Prostate gland (tissue), 2 donors: ENCODE results near the gene MYBBP1A. TPM values are rescaled to one million over a fixed set of nuclear protein-coding genes. Genes with fewer than 3 reads are reported as not detected.
"Not testable (repeated sequence)": the region's sequence is repeated elsewhere in the genome, so short reads cannot be mapped to it uniquely, and the experiment has no call there.

Source experiments
- DNase-seq: peaks from one replicate; pipeline ENCODE4 v3.0.0-alpha.2; 2019; ENCODE audit warnings: low spot score
- H3K27ac ChIP-seq, 2 donors: fragments of 200-600 bp; sonication (generic); 2 replicates each; pipeline ENCODE4 v1.5.1; 2017 to 2019
- H3K27me3 ChIP-seq: fragments of 200-600 bp; sonication (generic); replicated peaks from 2 replicates; pipeline ENCODE4 v1.5.1; 2019; ENCODE audit not compliant: insufficient read depth
- H3K36me3 ChIP-seq, 2 donors: fragments of 200-600 bp; sonication (generic); 1 replicate in 1 of 2; 2 replicates in 1 of 2; pipeline versions ENCODE4 v1.5.1 to v1.8.1; 2017 to 2019
- H3K4me1 ChIP-seq: fragments of 200-600 bp; sonication (generic); replicated peaks from 2 replicates; pipeline ENCODE4 v1.5.1; 2019
- H3K4me3 ChIP-seq, 2 donors: fragments of 200-600 bp; sonication (generic); 2 replicates each; pipeline ENCODE4 v1.5.1; 2017 to 2019
- H3K9me3 ChIP-seq: fragments of 200-600 bp; sonication (generic); 2 replicates; pipeline ENCODE4 v1.5.1; 2017
- POLR2A ChIP-seq: fragments of 450-650 bp; IDR thresholded peaks from one replicate; pipeline ENCODE4 v1.6.1; 2016; ENCODE audit warnings: antibody characterized with exemption, mild to moderate bottlenecking
- POLR2AphosphoS5 ChIP-seq: sonication (generic); formaldehyde crosslinking; IDR thresholded peaks from one replicate; pipeline ENCODE4 v1.6.1; 2017; ENCODE audit warnings: antibody characterized with exemption
- WGBS: methylation state at CpG from one replicate; pipeline ENCODE4 v1.1.5; 2018; 5-methylcytosine and 5-hydroxymethylcytosine counted together
- intact Hi-C: fragments of 100-400 bp; cut with DNase I; formaldehyde crosslinking; loops from one replicate; pipeline ENCODE4 v1.14.2; 2022
- total RNA-seq, 2 donors: library from RNA; depleted of rRNA; stranded (reverse); fragments of >200 nt; gene quantifications; one replicate each; pipeline ENCODE4 v1.1.0, GENCODE V29; 2016
- TF ChIP-seq, protein P1 (sequence below), 4 experiments: fragments of 200-600 bp in 2 of 4; fragments of 450-650 bp in 2 of 4; sonication (generic) in 2 of 4; IDR thresholded peaks; 1 replicate in 3 of 4; 2 replicates in 1 of 4; pipeline ENCODE4 v1.5.1; 2016 to 2019; ENCODE audit warnings: antibody characterized with exemption in 4 of 4, mild to moderate bottlenecking in 2 of 4, moderate library complexity in 2 of 4

MYBBP1A gene
- total RNA-seq, 2 donors from 2014 or later: 44.4 to 71.2 TPM

DNA sequence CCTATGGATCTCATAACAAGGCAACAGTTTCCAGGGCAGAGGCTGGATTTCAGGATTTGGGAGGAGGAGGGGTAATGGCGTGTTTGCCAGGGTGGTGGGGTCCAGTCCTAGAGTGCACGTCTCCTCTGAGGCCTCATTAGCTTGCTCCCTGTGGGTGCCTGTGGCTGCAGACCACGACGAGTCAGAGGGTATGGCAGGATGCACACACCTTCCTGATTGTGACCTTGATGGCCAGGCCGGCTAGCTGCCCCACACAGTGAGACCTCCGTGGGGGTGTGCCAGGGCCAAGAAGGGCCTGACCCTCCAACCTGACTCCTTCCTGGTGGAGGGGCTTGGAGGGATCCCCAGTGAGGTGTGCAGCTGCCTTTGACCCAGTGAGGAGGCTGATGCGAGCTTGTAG lies 25.1 kb upstream of the MYBBP1A start:
- no peak overlapping the region for H3K4me3 ChIP-seq
- DNase-seq: no peak
- no peaks in the 10 kb centered on the region for H3K36me3 ChIP-seq
- H3K27me3 ChIP-seq: peaks cover 5% of the 10 kb centered on the region
- intact Hi-C loops: no loop called here
- no peak overlapping the region for H3K27ac ChIP-seq
- WGBS: 71% methylated on average over 5 of the region's 7 CpGs
- TF ChIP-seq POLR2A: no peak
- no peak for TF ChIP-seq POLR2AphosphoS5
- TF ChIP-seq, protein P1, sequence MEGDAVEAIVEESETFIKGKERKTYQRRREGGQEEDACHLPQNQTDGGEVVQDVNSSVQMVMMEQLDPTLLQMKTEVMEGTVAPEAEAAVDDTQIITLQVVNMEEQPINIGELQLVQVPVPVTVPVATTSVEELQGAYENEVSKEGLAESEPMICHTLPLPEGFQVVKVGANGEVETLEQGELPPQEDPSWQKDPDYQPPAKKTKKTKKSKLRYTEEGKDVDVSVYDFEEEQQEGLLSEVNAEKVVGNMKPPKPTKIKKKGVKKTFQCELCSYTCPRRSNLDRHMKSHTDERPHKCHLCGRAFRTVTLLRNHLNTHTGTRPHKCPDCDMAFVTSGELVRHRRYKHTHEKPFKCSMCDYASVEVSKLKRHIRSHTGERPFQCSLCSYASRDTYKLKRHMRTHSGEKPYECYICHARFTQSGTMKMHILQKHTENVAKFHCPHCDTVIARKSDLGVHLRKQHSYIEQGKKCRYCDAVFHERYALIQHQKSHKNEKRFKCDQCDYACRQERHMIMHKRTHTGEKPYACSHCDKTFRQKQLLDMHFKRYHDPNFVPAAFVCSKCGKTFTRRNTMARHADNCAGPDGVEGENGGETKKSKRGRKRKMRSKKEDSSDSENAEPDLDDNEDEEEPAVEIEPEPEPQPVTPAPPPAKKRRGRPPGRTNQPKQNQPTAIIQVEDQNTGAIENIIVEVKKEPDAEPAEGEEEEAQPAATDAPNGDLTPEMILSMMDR (IDR thresholded peaks at IDR 0.05): no peak
- no peaks in the 10 kb centered on the region for H3K9me3 ChIP-seq
- no peaks in the 10 kb centered on the region for H3K4me1 ChIP-seq

DNA sequence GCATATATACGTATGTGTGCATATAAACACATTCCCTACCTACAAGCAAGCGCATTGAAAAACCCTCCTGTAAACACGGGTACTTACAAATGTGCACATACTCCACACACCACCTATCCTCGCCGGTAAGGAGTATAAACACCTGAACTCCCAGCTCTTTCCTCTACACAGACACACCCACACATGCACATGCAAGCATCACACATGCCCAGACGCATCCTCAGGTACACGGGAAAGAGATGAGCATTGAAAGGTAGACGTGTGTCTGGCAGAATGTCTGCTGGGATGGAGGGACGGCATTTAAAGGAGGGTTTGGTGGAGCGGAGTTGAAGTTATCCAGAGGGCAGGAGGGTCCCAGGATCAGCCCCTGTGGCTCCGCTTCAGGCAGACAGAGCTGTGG lies 24.5 kb upstream of the MYBBP1A start:
- Histone ChIP-seq H3K9me3 (no peaks in the 10 kb centered on the region), H3K4me3 (no peak overlapping the region), H3K27me3 (peaks cover 5% of the 10 kb centered on the region), H3K27ac (no peak overlapping the region), H3K36me3 (no peaks in the 10 kb centered on the region), H3K4me1 (no peaks in the 10 kb centered on the region)
- TF ChIP-seq POLR2AphosphoS5 (no peak), POLR2A (no peak)
- TF ChIP-seq, protein P1 (IDR thresholded peaks at IDR 0.05): no peak
- WGBS: 52% methylated on average over 11 of the region's 11 CpGs
- DNase-seq: no peak
- intact Hi-C loops: no loop called here

DNA sequence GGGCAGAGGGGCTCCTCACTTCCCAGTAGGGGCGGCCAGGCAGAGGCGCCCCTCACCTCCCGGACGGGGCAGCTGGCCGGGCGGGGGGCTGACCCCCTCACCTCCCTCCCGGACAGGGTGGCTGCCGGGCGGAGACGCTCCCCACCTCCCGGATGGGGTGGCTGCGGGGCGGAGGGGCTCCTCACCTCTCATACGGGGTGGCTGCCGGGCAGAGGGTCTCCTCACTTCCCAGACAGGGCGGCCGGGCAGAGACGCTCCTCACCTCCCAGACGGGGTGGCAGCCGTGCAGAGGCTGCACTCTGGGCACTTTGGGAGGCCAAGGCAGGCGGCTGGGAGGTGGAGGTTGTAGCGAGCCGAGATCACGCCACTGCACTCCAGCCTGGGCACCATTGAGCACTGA lies 23.2 kb upstream of the MYBBP1A start:
- H3K27me3 ChIP-seq, H3K9me3 ChIP-seq, intact Hi-C loops, DNase-seq, H3K36me3 ChIP-seq, H3K4me1 ChIP-seq, H3K4me3 ChIP-seq, H3K27ac ChIP-seq: not testable (repeated sequence)
- WGBS: 96% methylated on average over 21 of the region's 24 CpGs

DNA sequence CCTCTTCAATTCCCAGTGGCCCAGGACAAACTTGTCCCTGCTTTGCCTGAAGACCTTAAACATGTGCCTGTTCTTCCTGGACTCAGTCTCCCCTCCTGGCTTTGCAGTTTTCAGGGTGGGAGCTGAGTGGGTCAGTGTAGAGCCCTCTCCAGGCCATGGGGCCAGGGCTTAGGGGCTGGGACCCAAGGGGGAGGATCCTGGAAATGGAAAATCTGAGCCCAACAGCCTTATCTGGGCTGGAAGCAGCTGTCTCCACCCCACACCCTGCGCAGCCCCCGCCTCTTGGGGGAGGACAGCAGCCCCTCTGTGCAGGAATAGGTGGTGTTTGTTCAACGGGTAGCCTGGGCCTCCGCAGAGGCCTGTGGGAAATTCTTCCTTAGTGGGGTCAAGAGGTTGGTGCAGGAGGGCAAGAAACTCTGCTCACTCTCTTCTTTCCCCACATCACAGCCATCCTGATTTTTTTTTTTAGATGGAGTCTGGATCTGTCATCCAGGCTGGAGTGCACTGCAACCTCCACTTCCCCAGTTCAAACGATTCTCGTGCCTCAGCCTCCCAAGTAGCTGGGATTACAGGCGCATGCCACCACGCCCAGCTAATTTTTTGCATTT lies 22.3 kb upstream of the MYBBP1A start:
- H3K4me3 ChIP-seq: no peak overlapping the region
- WGBS: 90% methylated on average over 6 of the region's 8 CpGs
- no peaks in the 10 kb centered on the region for H3K9me3 ChIP-seq
- H3K4me1 ChIP-seq: no peaks in the 10 kb centered on the region
- no peaks in the 10 kb centered on the region for H3K27me3 ChIP-seq
- H3K36me3 ChIP-seq: no peaks in the 10 kb centered on the region
- intact Hi-C loops: no loop called here
- TF ChIP-seq POLR2AphosphoS5 (no peak), POLR2A (no peak)
- TF ChIP-seq, protein P1 (IDR thresholded peaks at IDR 0.05): no peak
- no peak for DNase-seq
- no peak overlapping the region for H3K27ac ChIP-seq

DNA sequence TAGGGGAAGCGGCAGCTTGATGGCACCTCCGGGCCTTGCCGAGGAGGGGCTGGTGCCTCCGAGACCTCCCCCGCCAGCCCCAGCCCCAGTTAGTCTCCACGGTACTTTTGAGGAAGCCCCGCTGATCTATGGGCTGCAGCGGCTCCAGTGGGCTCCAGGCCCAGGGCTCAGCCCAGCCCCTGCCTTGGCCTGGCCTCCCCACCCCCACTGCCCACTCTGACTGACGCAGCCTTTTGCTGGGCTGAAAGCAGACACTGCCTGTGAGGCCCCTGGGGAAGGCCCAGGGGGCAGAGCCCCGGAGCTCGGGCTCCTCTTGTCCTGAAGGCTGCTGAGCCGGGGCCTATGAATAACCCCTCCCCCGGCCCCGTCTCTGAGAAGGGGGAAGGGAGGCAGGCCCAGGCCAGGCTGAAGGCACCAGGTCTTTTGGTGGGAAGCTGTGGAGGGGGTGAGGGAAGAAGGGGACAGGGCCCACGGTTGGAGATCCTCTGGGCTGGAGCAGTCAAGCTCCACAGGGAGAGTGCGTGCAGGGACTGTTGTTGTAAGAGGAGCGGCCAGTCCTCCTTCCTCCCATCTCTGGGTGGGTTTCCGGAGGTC lies 21.6 kb upstream of the MYBBP1A start:
- TF ChIP-seq POLR2AphosphoS5: no peak
- TF ChIP-seq, protein P1 (IDR thresholded peaks at IDR 0.05): no peak
- TF ChIP-seq POLR2A: no peak
- Histone ChIP-seq H3K4me1 (no peaks in the 10 kb centered on the region), H3K4me3 (no peak overlapping the region), H3K27me3 (no peaks in the 10 kb centered on the region), H3K27ac (no peak overlapping the region), H3K36me3 (no peaks in the 10 kb centered on the region), H3K9me3 (no peaks in the 10 kb centered on the region)
- 72% methylated on average over 13 of the region's 18 CpGs for WGBS
- intact Hi-C loops: no loop called here
- DNase-seq: no peak
